ENCODE results near the gene ECE1.

The ECE1 gene

GRCh38 chr1:21335750-21336224 is 45.5 kb upstream of the ECE1 start:
- DNase-seq (ENCODE audit: low read depth in 2 of 2): no peak
- no peak overlapping the region for H3K4me3 ChIP-seq (replicated peaks in 1 of 2; ENCODE audit: low read depth in 2 of 2, low read length in 2 of 2)
- TF ChIP-seq CTCF (IDR thresholded peaks at IDR 0.05; ENCODE audit: low read depth, low read length): no peak

DNA sequence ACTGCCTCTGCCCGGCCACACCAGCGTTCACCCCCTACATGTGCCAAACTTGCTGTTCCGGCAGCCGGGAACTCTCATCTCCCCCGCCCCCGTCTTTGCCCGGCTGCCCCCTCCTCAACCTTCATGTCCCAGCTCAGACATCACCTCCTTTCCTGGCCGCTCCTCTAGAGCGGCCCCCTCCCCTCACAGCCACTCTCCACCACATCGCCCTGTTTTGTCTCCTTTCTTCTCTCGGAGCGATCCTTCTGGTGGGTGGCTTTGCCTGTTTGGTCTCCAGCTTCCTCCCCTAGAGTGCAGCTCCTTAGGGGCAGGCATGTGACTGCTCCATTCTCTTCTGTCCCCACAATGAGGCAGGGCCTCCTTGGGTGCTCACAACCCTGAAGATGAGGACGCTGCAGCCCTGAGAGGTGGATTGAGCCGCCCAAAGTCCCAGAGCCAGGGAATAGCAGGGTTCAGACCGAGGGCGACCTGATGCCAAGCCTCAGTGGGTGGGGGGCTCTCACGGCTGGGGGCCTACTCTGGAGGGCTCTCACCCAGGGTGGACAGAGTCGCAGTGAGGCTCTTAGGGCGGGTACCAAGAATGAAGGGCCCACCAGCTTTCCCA is 44.9 kb upstream of the ECE1 start:
- no peak for DNase-seq (ENCODE audit: low read depth in 2 of 2)
- H3K4me3 ChIP-seq (replicated peaks in 1 of 2; ENCODE audit: low read depth in 2 of 2, low read length in 2 of 2): peak overlapping the region; percentile 12 to 42
- no peak for TF ChIP-seq CTCF (IDR thresholded peaks at IDR 0.05; ENCODE audit: low read depth, low read length)

GRCh38 chr1:21334214-21335087 is 44.2 kb upstream of the ECE1 start:
- TF ChIP-seq CTCF (IDR thresholded peaks at IDR 0.05; ENCODE audit: low read depth, low read length): peak; percentile 97
- H3K4me3 ChIP-seq (replicated peaks in 1 of 2; ENCODE audit: low read depth in 2 of 2, low read length in 2 of 2): peak overlapping the region; percentile 17 to 42
- peak; percentile 85 to 89 for DNase-seq (ENCODE audit: low read depth in 2 of 2)

- H3K4me3 ChIP-seq (replicated peaks in 1 of 2; ENCODE audit: low read depth in 2 of 2, low read length in 2 of 2): no peak overlapping the region
- no peak for DNase-seq (ENCODE audit: low read depth in 2 of 2)
- TF ChIP-seq CTCF (IDR thresholded peaks at IDR 0.05; ENCODE audit: low read depth, low read length): no peak
Measured at GRCh38 chr1:21333824-21334213, 43.6 kb upstream of the ECE1 start.

- DNase-seq (ENCODE audit: low read depth in 2 of 2): no peak
- H3K4me3 ChIP-seq (replicated peaks in 1 of 2; ENCODE audit: low read depth in 2 of 2, low read length in 2 of 2): no peak overlapping the region
- no peak for TF ChIP-seq CTCF (IDR thresholded peaks at IDR 0.05; ENCODE audit: low read depth, low read length)
Measured at GRCh38 chr1:21332554-21333311, 42.5 kb upstream of the ECE1 start.

GRCh38 chr1:21331752-21332478 is 41.7 kb upstream of the ECE1 start:
- H3K4me3 ChIP-seq (replicated peaks in 1 of 2; ENCODE audit: low read depth in 2 of 2, low read length in 2 of 2): no peak overlapping the region
- TF ChIP-seq CTCF (IDR thresholded peaks at IDR 0.05; ENCODE audit: low read depth, low read length): no peak
- no peak for DNase-seq (ENCODE audit: low read depth in 2 of 2)
